ENCODE results near the gene CDX2.

The CDX2 gene

DNA sequence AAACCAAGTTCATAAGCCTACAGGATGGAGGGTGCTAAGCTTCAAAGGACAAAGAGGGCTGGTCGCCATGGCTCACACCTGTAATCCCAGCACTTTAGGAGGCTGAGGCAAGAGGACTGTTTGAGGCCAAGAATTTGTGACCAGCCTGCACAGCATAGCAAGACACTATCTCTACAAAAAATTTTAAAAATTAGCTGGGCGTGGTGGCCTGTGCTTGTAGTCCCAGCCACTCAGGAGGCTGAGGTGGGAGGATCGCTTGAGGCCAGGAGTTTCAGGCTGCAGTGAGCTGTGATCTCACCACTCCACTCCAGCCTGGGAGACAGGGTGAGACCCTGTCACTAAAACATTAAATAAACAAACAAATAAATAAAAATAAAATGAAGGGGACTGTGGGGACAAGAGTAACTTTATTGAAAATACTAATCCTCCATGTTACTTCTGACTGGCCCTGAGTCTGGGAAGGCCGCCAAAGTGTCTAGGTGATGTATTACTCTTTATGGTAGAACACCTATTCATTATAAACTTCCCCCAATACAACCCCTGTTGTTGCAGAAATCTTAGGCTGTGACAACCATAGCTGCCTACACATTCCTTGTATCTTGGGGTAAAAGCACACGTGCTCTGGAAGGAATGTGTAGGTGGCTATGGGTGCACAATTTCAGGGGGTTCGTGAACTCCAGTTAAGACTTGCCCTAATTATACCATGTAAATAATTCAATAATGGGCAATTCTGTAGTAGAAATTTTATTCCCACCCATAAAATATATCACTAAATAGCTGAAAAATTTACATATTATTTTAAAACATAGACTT, 34.0 kb upstream of the CDX2 start:
- TF ChIP-seq FOXP2 (optimal IDR thresholded peaks at IDR 0.05; ENCODE audit: borderline replicate concordance, extremely low read depth, extremely low read length, insufficient read depth), result no peak
- no peak for TF ChIP-seq TAF1 (IDR thresholded peaks at IDR 0.05; ENCODE audit: borderline replicate concordance, insufficient read depth, low read length)
- TF ChIP-seq, protein P1, sequence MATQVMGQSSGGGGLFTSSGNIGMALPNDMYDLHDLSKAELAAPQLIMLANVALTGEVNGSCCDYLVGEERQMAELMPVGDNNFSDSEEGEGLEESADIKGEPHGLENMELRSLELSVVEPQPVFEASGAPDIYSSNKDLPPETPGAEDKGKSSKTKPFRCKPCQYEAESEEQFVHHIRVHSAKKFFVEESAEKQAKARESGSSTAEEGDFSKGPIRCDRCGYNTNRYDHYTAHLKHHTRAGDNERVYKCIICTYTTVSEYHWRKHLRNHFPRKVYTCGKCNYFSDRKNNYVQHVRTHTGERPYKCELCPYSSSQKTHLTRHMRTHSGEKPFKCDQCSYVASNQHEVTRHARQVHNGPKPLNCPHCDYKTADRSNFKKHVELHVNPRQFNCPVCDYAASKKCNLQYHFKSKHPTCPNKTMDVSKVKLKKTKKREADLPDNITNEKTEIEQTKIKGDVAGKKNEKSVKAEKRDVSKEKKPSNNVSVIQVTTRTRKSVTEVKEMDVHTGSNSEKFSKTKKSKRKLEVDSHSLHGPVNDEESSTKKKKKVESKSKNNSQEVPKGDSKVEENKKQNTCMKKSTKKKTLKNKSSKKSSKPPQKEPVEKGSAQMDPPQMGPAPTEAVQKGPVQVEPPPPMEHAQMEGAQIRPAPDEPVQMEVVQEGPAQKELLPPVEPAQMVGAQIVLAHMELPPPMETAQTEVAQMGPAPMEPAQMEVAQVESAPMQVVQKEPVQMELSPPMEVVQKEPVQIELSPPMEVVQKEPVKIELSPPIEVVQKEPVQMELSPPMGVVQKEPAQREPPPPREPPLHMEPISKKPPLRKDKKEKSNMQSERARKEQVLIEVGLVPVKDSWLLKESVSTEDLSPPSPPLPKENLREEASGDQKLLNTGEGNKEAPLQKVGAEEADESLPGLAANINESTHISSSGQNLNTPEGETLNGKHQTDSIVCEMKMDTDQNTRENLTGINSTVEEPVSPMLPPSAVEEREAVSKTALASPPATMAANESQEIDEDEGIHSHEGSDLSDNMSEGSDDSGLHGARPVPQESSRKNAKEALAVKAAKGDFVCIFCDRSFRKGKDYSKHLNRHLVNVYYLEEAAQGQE (IDR thresholded peaks at IDR 0.05; ENCODE audit: insufficient read depth in 1 of 2, low read depth in 2 of 2, low read length in 2 of 2), result no peak
- TF ChIP-seq POLR2AphosphoS5 (IDR thresholded peaks at IDR 0.05; ENCODE audit: low read depth, low read length), result no peak
- TF ChIP-seq SIN3A (IDR thresholded peaks at IDR 0.05; ENCODE audit: borderline replicate concordance, insufficient read depth, low read length), result no peak

DNA sequence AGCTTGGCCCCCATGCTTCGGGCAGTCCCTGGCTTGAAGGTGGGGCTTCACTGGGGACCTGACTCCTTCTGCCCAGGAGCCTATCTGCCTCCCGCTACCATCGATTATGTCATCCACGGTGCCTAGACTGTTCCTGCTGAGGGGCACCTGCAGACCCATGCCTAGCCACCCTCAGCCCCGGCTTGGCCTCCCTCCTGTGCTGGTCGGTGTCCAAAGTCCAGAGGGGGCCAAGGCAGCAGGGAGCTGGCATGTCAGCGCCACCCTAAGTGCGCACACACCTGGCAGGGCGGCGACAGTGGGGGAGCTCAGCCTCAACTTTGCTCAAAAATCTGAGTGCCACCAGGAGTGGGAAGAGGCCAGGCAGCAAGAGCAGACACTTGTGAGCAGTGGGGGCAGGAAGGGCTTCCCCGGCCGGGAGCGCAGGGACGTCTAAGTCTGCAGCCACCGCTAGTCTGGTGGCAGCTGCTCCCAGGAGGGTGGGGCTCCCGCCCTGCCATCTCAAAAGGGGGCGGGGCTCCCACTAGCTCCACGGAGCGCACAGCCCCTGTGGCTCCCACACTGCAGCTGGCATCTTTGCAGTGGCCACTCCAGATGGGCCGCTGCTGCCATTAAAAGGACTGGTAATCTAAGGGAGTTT, 32.8 kb upstream of the CDX2 start:
- TF ChIP-seq, protein P1 (IDR thresholded peaks at IDR 0.05; ENCODE audit: insufficient read depth in 1 of 2, low read depth in 2 of 2, low read length in 2 of 2), result no peak
- TF ChIP-seq FOXP2 (optimal IDR thresholded peaks at IDR 0.05; ENCODE audit: borderline replicate concordance, extremely low read depth, extremely low read length, insufficient read depth) (no peak), SIN3A (IDR thresholded peaks at IDR 0.05; ENCODE audit: borderline replicate concordance, insufficient read depth, low read length) (no peak), POLR2AphosphoS5 (IDR thresholded peaks at IDR 0.05; ENCODE audit: low read depth, low read length) (no peak), TAF1 (IDR thresholded peaks at IDR 0.05; ENCODE audit: borderline replicate concordance, insufficient read depth, low read length) (no peak)

DNA sequence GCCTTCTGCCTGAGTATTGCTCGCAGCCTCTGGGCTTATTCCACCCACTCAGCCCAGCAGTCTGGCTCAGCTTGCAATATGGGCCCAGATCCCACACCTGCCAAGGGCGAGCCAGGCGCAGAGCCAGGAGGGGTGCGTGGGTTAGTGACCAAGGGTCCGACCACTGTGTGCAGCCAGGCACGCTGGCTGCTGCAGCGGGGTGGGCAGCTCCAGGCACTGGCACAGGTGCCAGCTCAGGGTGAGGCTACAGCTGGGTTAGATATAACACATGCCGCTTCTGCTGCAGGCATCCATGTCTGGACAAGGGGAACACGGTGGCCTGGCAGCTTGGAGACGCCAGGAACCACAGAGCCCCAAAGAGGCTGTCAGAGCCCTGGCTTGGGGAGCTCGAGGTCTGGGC, 31.9 kb upstream of the CDX2 start:
- TF ChIP-seq POLR2AphosphoS5 (IDR thresholded peaks at IDR 0.05; ENCODE audit: low read depth, low read length) (no peak), SIN3A (IDR thresholded peaks at IDR 0.05; ENCODE audit: borderline replicate concordance, insufficient read depth, low read length) (no peak), TAF1 (IDR thresholded peaks at IDR 0.05; ENCODE audit: borderline replicate concordance, insufficient read depth, low read length) (no peak), FOXP2 (optimal IDR thresholded peaks at IDR 0.05; ENCODE audit: borderline replicate concordance, extremely low read depth, extremely low read length, insufficient read depth) (no peak)
- TF ChIP-seq, protein P1 (IDR thresholded peaks at IDR 0.05; ENCODE audit: insufficient read depth in 1 of 2, low read depth in 2 of 2, low read length in 2 of 2), result no peak

DNA sequence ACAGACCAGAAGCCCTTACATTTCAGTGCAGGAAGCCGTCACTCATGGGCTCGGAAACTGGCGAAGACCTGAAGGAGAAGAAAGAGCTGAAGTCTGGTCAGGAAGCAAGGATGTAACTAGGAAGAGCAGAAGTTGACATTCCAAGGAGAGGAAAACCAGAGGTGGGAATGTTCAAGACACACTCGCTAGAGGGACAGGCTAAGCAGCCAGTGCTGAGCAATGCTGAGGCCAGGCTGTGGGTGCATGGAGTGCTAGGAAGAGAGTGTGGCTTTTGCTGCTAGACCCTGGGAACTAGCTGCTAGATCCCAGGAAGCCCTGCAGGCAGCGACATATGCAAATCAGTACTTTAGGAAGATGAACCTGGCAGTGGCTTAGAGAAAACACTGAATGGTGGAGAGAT, 31.5 kb upstream of the CDX2 start:
- TF ChIP-seq, protein P1 (IDR thresholded peaks at IDR 0.05; ENCODE audit: insufficient read depth in 1 of 2, low read depth in 2 of 2, low read length in 2 of 2), result no peak

Measured in PFSK-1 (cell line).